Neutrophil (primary cell): ENCODE results near the gene AQP5.

Experiments
- H3K27ac ChIP-seq: fragments of 200-600 bp; sonication (generic); 2 replicates; pipeline ENCODE4 v1.5.1; 2016; ENCODE audit warnings: mild to moderate bottlenecking, moderate library complexity
- H3K27me3 ChIP-seq: fragments of 200-600 bp; sonication (generic); 2 replicates; pipeline ENCODE4 v1.6.0; 2016; ENCODE audit warnings: mild to moderate bottlenecking
- H3K36me3 ChIP-seq: fragments of 200-600 bp; sonication (generic); 2 replicates; pipeline ENCODE4 v1.5.1; 2017
- H3K4me1 ChIP-seq, 2 experiments: fragments of 200-600 bp in 1 of 2; sonication (generic) in 1 of 2; 1 replicate in 1 of 2; 2 replicates in 1 of 2; pipeline versions ENCODE4 v1.5.1 to v1.6.1; 2013 to 2016; ENCODE audit warnings: low read depth in 1 of 2, low read length in 1 of 2, mild to moderate bottlenecking in 1 of 2, moderate library complexity in 1 of 2; ENCODE audit not compliant: control insufficient read depth in 1 of 2, insufficient read depth in 1 of 2
- H3K4me3 ChIP-seq, 2 experiments: fragments of 200-600 bp in 1 of 2; sonication (generic) in 1 of 2; 1 replicate in 1 of 2; 2 replicates in 1 of 2; pipeline ENCODE4 v1.5.1; 2013 to 2016; ENCODE audit warnings: low read depth in 1 of 2, low read length in 1 of 2, mild to moderate bottlenecking in 1 of 2, moderate library complexity in 1 of 2
- H3K9me3 ChIP-seq: fragments of 200-600 bp; sonication (generic); 2 replicates; pipeline ENCODE4 v1.5.1; 2016
- TF ChIP-seq, protein P1 (sequence below): fragments of 200-600 bp; sonication (generic); IDR thresholded peaks from 2 replicates; pipeline ENCODE4 v1.5.1; 2016; ENCODE audit warnings: antibody characterized with exemption

AQP5 gene

GRCh38 chr12:50005175-50005574 is 43.5 kb downstream of the AQP5 start:
- H3K27me3 ChIP-seq, result no peaks in the 10 kb centered on the region
- H3K4me1 ChIP-seq, result no peaks in the 10 kb centered on the region
- peaks cover 49% of the 10 kb centered on the region for H3K36me3 ChIP-seq

GRCh38 chr12:50006280-50006679 is 44.6 kb downstream of the AQP5 start:
- TF ChIP-seq, protein P1, sequence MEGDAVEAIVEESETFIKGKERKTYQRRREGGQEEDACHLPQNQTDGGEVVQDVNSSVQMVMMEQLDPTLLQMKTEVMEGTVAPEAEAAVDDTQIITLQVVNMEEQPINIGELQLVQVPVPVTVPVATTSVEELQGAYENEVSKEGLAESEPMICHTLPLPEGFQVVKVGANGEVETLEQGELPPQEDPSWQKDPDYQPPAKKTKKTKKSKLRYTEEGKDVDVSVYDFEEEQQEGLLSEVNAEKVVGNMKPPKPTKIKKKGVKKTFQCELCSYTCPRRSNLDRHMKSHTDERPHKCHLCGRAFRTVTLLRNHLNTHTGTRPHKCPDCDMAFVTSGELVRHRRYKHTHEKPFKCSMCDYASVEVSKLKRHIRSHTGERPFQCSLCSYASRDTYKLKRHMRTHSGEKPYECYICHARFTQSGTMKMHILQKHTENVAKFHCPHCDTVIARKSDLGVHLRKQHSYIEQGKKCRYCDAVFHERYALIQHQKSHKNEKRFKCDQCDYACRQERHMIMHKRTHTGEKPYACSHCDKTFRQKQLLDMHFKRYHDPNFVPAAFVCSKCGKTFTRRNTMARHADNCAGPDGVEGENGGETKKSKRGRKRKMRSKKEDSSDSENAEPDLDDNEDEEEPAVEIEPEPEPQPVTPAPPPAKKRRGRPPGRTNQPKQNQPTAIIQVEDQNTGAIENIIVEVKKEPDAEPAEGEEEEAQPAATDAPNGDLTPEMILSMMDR, result no peak
- Histone ChIP-seq H3K36me3 (peaks cover 38% of the 10 kb centered on the region), H3K4me1 (no peaks in the 10 kb centered on the region), H3K27me3 (no peaks in the 10 kb centered on the region), H3K27ac (no peak overlapping the region), H3K4me3 (no peak overlapping the region), H3K9me3 (no peaks in the 10 kb centered on the region)

More at GRCh38 chr12:50005175-50005574, 43.5 kb downstream of the AQP5 start:
- TF ChIP-seq, protein P1, result no peak
- H3K9me3 ChIP-seq, result no peaks in the 10 kb centered on the region
- H3K27ac ChIP-seq, result no peak overlapping the region
- no peak overlapping the region for H3K4me3 ChIP-seq

DNA sequence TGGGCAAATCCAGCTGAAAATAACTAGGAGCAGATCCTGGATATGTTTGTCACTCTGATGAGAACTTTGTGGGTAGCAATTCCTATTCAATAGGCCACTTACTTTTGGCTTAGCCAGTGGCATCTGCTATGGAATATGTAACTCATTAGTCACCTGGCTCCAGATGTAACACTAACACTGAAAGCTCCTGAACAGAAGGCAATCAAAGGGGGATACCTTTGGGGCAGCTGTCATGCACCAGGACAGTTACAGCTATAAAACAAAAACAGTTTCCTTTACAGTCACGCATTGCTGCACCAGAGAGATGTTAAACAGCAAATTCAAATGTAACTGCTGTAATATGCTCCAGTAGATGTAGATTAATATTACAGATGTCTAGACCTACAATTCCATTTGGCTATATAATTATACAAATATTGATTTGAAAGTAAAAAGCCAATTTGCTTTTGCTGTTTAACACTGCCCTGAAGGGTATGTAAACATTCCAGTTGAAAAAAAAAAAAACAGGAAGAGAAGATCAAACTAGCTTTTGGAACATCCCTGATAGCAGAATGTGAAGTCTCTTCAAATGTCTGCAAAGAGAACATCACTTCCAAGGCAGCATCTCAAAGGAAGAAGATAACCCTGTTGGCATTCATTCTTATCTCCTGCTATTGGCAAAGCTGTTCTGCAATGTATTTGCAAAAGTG is 45.2 kb downstream of the AQP5 start:
- Histone ChIP-seq H3K36me3 (peaks cover 33% of the 10 kb centered on the region), H3K27me3 (no peaks in the 10 kb centered on the region), H3K4me3 (no peak overlapping the region), H3K4me1 (no peaks in the 10 kb centered on the region), H3K9me3 (no peaks in the 10 kb centered on the region), H3K27ac (no peak overlapping the region)
- TF ChIP-seq, protein P1, result no peak

GRCh38 chr12:50013361-50014147 is 51.9 kb downstream of the AQP5 start:
- H3K4me3 ChIP-seq, result no peak overlapping the region
- no peaks in the 10 kb centered on the region for H3K27me3 ChIP-seq
- TF ChIP-seq, protein P1, result no peak
- no peaks in the 10 kb centered on the region for H3K9me3 ChIP-seq
- peaks cover 7% of the 10 kb centered on the region for H3K36me3 ChIP-seq
- H3K4me1 ChIP-seq, result peaks cover 3 to 8% of the 10 kb centered on the region in 2 experiments
- H3K27ac ChIP-seq, result no peak overlapping the region

GRCh38 chr12:50014342-50014741 is 52.7 kb downstream of the AQP5 start:
- H3K9me3 ChIP-seq, result no peaks in the 10 kb centered on the region
- H3K4me3 ChIP-seq, result no peak overlapping the region
- no peak overlapping the region for H3K27ac ChIP-seq
- H3K36me3 ChIP-seq, result peaks cover 7% of the 10 kb centered on the region
- H3K27me3 ChIP-seq, result no peaks in the 10 kb centered on the region
- TF ChIP-seq, protein P1, result no peak
- H3K4me1 ChIP-seq, result peaks cover 3 to 8% of the 10 kb centered on the region in 2 experiments
